Activated naive CD4-positive, alpha-beta T cell treated with anti-CD3 and anti-CD28 coated beads, Interleukin-2, amount 50 U/mL, for 72 hours (primary cell): ENCODE measurements around the gene CD59. TPM values are rescaled to one million over a fixed set of nuclear protein-coding genes. Genes with fewer than 3 reads are reported as not detected.

ENCODE experiments used
- ATAC-seq, 2 donors: fragments of 150-1000 bp; cut with Tn5 transposase; 2 replicates each; pipeline ENCODE4 v1.10.0; 2021; ENCODE audit warnings: mild to moderate bottlenecking in 2 of 2, moderate library complexity in 2 of 2
- DNase-seq, 2 donors: peaks; one replicate each; pipeline ENCODE4 v3.0.0; 2021 to 2022; ENCODE audit warnings: low spot score in 2 of 2
- H3K27ac Mint-ChIP-seq, 2 donors: one replicate each; pipeline ENCODE4 v1.8.0; 2022; ENCODE audit warnings: mild to moderate bottlenecking in 2 of 2, mixed read lengths in 2 of 2
- H3K36me3 Mint-ChIP-seq, 2 donors: one replicate each; pipeline ENCODE4 v1.8.0; 2022; ENCODE audit warnings: mixed read lengths in 2 of 2
- H3K9me3 Mint-ChIP-seq, 2 donors: one replicate each; pipeline ENCODE4 v1.8.0; 2022; ENCODE audit warnings: mixed read lengths in 2 of 2
- total RNA-seq, 2 donors: library from RNA; stranded (reverse); gene quantifications; one replicate each; pipeline ENCODE4 v1.2.3, GENCODE V29; 2022

Gene CD59
- total RNA-seq, 2 donors from 2014 or later, result 41.9 to 61.7 TPM

GRCh38 chr11:33704240-33705002, 31.8 kb downstream of the CD59 start:
- ATAC-seq (no peak), DNase-seq (no peak)
- Mint-ChIP-seq H3K27ac (no peak overlapping the region), H3K36me3 (no peaks in the 10 kb centered on the region), H3K9me3 (no peaks in the 10 kb centered on the region)

GRCh38 chr11:33703788-33704187, 32.4 kb downstream of the CD59 start:
- Mint-ChIP-seq H3K27ac (no peak overlapping the region), H3K9me3 (no peaks in the 10 kb centered on the region), H3K36me3 (no peaks in the 10 kb centered on the region)
- DNase-seq, result no peak
- ATAC-seq, result no peak

- ATAC-seq, result no peak
- no peaks in the 10 kb centered on the region for H3K36me3 Mint-ChIP-seq
- H3K9me3 Mint-ChIP-seq, result no peaks in the 10 kb centered on the region
- H3K27ac Mint-ChIP-seq, result no peak overlapping the region
- no peak for DNase-seq
Observed at GRCh38 chr11:33703234-33703633, 33.0 kb downstream of the CD59 start.

GRCh38 chr11:33701302-33702230, 34.7 kb downstream of the CD59 start:
- ATAC-seq, result no peak
- no peak for DNase-seq
- no peaks in the 10 kb centered on the region for H3K9me3 Mint-ChIP-seq
- peak overlapping the region; percentile 8 to 95 for H3K27ac Mint-ChIP-seq
- no peaks in the 10 kb centered on the region for H3K36me3 Mint-ChIP-seq

GRCh38 chr11:33700502-33701271, 35.5 kb downstream of the CD59 start, which contains the start of gene C11orf91:
TSS of gene C11orf91 (minus strand) at chr11:33700826. CDS start at chr11:33700740, 86 bp downstream.
- Mint-ChIP-seq H3K27ac (peak within 1 kb of the TSS; percentile 8 to 95), H3K36me3 (no peaks in the 10 kb centered on the region), H3K9me3 (no peaks in the 10 kb centered on the region)
- DNase-seq (peak; percentile 88 to 94), ATAC-seq (peak; percentile 88 to 94)

GRCh38 chr11:33700063-33700501, 36.1 kb downstream of the CD59 start:
- no peak for DNase-seq
- Mint-ChIP-seq H3K9me3 (no peaks in the 10 kb centered on the region), H3K36me3 (no peaks in the 10 kb centered on the region), H3K27ac (peak overlapping the region in 1 of 2 donors; percentile 87)
- no peak for ATAC-seq

- ATAC-seq (no peak), DNase-seq (no peak)
- H3K9me3 Mint-ChIP-seq, result no peaks in the 10 kb centered on the region
- peak overlapping the region in 1 of 2 donors; percentile 87 for H3K27ac Mint-ChIP-seq
- no peaks in the 10 kb centered on the region for H3K36me3 Mint-ChIP-seq
Observed at GRCh38 chr11:33699515-33700062, 36.6 kb downstream of the CD59 start.

GRCh38 chr11:33698921-33699320, 37.3 kb downstream of the CD59 start:
- ATAC-seq (no peak), DNase-seq (no peak)

GRCh38 chr11:33697997-33698396, 38.2 kb downstream of the CD59 start:
- Mint-ChIP-seq H3K27ac (no peak overlapping the region), H3K36me3 (no peaks in the 10 kb centered on the region), H3K9me3 (no peaks in the 10 kb centered on the region)
- ATAC-seq, result no peak
- no peak for DNase-seq

More at GRCh38 chr11:33698921-33699320, 37.3 kb downstream of the CD59 start:
- H3K27ac Mint-ChIP-seq, result no peak overlapping the region
- no peaks in the 10 kb centered on the region for H3K36me3 Mint-ChIP-seq
- no peaks in the 10 kb centered on the region for H3K9me3 Mint-ChIP-seq

GRCh38 chr11:33696931-33697638, 39.1 kb downstream of the CD59 start:
- ATAC-seq, result no peak
- no peaks in the 10 kb centered on the region for H3K9me3 Mint-ChIP-seq
- no peak overlapping the region for H3K27ac Mint-ChIP-seq
- no peak for DNase-seq
- H3K36me3 Mint-ChIP-seq, result no peaks in the 10 kb centered on the region

GRCh38 chr11:33696411-33696810, 39.8 kb downstream of the CD59 start:
- no peak for DNase-seq
- ATAC-seq, result no peak
- no peaks in the 10 kb centered on the region for H3K36me3 Mint-ChIP-seq
- H3K27ac Mint-ChIP-seq, result no peak overlapping the region
- H3K9me3 Mint-ChIP-seq, result no peaks in the 10 kb centered on the region

GRCh38 chr11:33695051-33695566, 41.1 kb downstream of the CD59 start:
- H3K27ac Mint-ChIP-seq, result no peak overlapping the region
- no peaks in the 10 kb centered on the region for H3K9me3 Mint-ChIP-seq
- no peaks in the 10 kb centered on the region for H3K36me3 Mint-ChIP-seq
- DNase-seq, result no peak
- ATAC-seq, result no peak

GRCh38 chr11:33694346-33695050, 41.7 kb downstream of the CD59 start:
- H3K36me3 Mint-ChIP-seq, result no peaks in the 10 kb centered on the region
- no peak for ATAC-seq

GRCh38 chr11:33692541-33692940, 43.7 kb downstream of the CD59 start:
- DNase-seq, result no peak
- H3K27ac Mint-ChIP-seq, result no peak overlapping the region
- ATAC-seq, result no peak
- H3K9me3 Mint-ChIP-seq, result no peaks in the 10 kb centered on the region
- no peaks in the 10 kb centered on the region for H3K36me3 Mint-ChIP-seq

More at GRCh38 chr11:33694346-33695050, 41.7 kb downstream of the CD59 start:
- DNase-seq, result no peak
- no peaks in the 10 kb centered on the region for H3K9me3 Mint-ChIP-seq
- H3K27ac Mint-ChIP-seq, result no peak overlapping the region

GRCh38 chr11:33692013-33692504, 44.2 kb downstream of the CD59 start:
- no peak for DNase-seq
- ATAC-seq, result no peak
- H3K36me3 Mint-ChIP-seq, result no peaks in the 10 kb centered on the region
- H3K27ac Mint-ChIP-seq, result no peak overlapping the region
- no peaks in the 10 kb centered on the region for H3K9me3 Mint-ChIP-seq
